Central memory CD8-positive, alpha-beta T cell (primary cell): Measurements from ENCODE around the gene PTPRO.

Experiments
- ATAC-seq: fragments of 150-1000 bp; cut with Tn5 transposase; replicated peaks from 2 replicates; pipeline ENCODE4 v1.10.0; 2022; ENCODE audit warnings: mild to moderate bottlenecking, moderate FRiP score, moderate number of reproducible peaks; ENCODE audit not compliant: poor library complexity, severe bottlenecking; ENCODE audit errors: extremely low read depth
- DNase-seq, 2 donors: peaks; one replicate each; pipeline ENCODE4 v3.0.0; 2021; ENCODE audit warnings: low spot score in 2 of 2
- H3K27ac Mint-ChIP-seq: one replicate; pipeline ENCODE4 v1.8.0; 2022; ENCODE audit warnings: low read depth, mild to moderate bottlenecking, moderate library complexity, mixed read lengths
- H3K27me3 Mint-ChIP-seq: one replicate; pipeline ENCODE4 v1.8.0; 2022; ENCODE audit warnings: mixed read lengths
- H3K36me3 Mint-ChIP-seq: one replicate; pipeline ENCODE4 v1.8.0; 2022; ENCODE audit warnings: mild to moderate bottlenecking, moderate library complexity, mixed read lengths; ENCODE audit not compliant: insufficient read depth
- H3K4me1 Mint-ChIP-seq: one replicate; pipeline ENCODE4 v1.8.0; 2022; ENCODE audit warnings: mixed read lengths
- H3K4me3 Mint-ChIP-seq: one replicate; pipeline ENCODE4 v1.8.0; 2022; ENCODE audit warnings: mild to moderate bottlenecking, moderate library complexity, mixed read lengths
- H3K9me3 Mint-ChIP-seq: one replicate; pipeline ENCODE4 v1.8.0; 2022; ENCODE audit warnings: mixed read lengths

PTPRO gene

DNA sequence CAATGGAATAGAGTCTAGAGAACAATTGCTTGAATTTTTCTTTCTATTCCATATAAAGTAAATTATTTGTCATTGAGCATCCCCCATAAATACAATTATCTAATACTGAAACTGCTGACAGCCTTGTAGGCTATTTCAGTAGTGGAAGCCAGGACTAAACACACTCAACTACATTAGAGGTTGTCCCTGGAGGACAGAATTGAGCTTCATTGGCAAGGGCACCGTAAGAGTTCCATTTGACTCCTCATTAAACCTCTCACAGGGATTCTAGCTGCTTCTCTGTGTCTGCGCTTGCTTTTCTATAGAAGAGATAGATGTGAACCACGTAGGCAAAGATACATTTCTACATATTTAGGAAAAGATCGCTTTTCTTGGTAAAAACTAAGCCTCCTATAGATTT, 3.5 kb upstream of the PTPRO start:
- Mint-ChIP-seq H3K27ac (no peak overlapping the region), H3K9me3 (no peaks in the 10 kb centered on the region), H3K36me3 (no peaks in the 10 kb centered on the region), H3K4me1 (no peaks in the 10 kb centered on the region), H3K4me3 (no peak overlapping the region), H3K27me3 (peaks cover 33% of the 10 kb centered on the region)
- DNase-seq (no peak), ATAC-seq (no peak)

DNA sequence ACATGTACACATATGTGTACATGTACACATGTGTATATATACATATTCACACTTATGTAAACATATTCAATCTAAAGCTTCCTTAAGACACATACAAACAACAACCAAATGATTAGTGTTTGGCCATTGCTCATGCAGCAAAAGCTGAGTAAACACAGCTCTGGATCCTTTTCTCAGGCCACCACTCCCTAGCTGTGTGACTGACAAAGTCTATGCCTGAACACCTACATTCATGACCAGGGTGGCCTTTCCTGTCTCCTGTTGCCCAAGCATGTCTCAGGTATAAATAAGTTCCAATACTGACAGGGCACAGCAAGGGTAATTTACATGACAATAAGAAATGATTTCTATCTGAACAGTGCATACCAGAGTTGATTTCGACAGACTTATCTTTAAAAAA, 1.4 kb upstream of the PTPRO start:
- Mint-ChIP-seq H3K4me3 (no peak overlapping the region), H3K27ac (no peak overlapping the region), H3K36me3 (no peaks in the 10 kb centered on the region), H3K4me1 (no peaks in the 10 kb centered on the region), H3K9me3 (no peaks in the 10 kb centered on the region), H3K27me3 (peaks cover 49% of the 10 kb centered on the region)
- ATAC-seq: no peak
- no peak for DNase-seq

DNA sequence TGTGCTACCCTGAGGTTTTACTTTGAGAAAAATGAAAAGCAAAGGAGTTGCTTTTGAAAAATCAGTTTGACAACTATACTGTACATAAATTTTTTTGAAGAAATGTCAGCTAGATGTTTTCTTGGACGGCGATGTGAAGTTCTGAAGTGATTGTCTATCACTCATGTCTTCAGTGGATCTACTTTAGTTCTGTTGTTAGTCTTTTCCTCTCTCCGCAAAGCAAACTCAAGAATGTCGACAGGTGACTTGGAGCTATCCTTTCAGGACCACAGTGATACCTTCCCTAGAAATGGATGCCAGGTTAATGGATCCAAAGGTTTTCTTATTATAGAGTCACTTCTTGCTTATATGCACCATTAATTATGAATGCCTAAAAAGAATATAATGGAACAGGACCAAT, 1.2 kb downstream of the PTPRO start:
- no peak for ATAC-seq
- Mint-ChIP-seq H3K27me3 (peaks cover 71% of the 10 kb centered on the region), H3K9me3 (no peaks in the 10 kb centered on the region), H3K4me1 (no peaks in the 10 kb centered on the region), H3K27ac (no peak overlapping the region), H3K4me3 (no peak overlapping the region), H3K36me3 (no peaks in the 10 kb centered on the region)
- DNase-seq: no peak

DNA sequence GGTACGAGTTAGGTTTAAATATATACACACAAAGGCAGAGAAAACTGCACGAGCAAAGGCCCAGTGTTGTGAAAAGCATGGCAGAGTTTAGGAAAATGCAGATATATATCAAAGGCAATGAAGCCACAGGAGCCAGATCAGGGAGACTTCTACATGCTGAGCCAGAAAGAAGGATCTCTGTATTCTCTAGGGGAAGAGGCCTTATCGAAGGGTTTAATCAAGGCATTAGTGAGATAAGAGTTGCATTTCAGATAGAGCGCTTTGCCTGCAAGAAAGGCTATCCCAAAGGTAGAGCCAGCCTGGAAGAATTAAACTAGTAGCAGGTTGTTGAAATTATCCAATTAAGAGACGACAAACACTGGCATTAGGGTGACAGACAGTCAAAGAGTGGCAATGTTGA, 7.6 kb downstream of the PTPRO start:
- H3K27me3 Mint-ChIP-seq: peaks cover 55% of the 10 kb centered on the region
- H3K36me3 Mint-ChIP-seq: no peaks in the 10 kb centered on the region
- no peaks in the 10 kb centered on the region for H3K9me3 Mint-ChIP-seq
- ATAC-seq (no peak), DNase-seq (no peak)
- H3K4me1 Mint-ChIP-seq: no peaks in the 10 kb centered on the region
- no peak overlapping the region for H3K4me3 Mint-ChIP-seq
- no peak overlapping the region for H3K27ac Mint-ChIP-seq

DNA sequence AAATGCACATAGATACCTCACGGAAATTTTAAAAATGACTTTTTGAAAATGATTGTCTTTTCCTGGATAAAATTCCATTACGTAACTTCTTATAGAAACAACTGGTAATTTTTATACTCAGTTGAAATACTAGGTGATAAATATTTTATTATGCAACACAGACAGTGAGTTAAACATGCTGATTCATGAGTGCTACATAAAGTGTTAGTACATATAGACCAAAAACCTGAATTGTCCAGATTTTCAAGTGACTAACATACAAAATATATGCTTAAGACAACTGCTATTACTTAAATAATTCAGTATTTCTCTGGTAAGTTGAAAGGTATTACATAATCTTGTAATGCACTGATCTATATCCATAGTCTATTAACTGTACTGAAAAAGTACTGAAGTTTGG, 11.9 kb downstream of the PTPRO start:
- no peaks in the 10 kb centered on the region for H3K9me3 Mint-ChIP-seq
- H3K4me1 Mint-ChIP-seq: no peaks in the 10 kb centered on the region
- no peak overlapping the region for H3K27ac Mint-ChIP-seq
- ATAC-seq (no peak), DNase-seq (no peak)
- H3K4me3 Mint-ChIP-seq: no peak overlapping the region
- H3K27me3 Mint-ChIP-seq: peaks cover 30% of the 10 kb centered on the region
- H3K36me3 Mint-ChIP-seq: no peaks in the 10 kb centered on the region

DNA sequence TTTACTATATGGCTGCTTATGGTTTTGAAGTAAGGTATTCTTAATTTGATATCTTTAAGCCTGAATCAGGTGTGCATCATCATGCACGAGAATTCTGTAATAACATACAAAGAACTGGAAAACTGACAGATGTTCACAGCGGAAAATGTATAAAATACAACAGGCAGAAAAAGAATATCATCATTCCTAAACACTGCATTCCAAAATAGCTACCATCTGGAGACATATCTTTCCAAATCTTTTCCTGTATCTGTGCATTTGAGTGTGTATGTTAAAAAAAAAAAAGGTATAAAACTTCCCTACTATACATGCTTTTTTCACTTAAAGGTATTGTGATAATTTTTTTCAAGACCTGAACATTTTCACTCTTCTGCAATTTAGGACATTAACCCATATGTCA, 13.7 kb downstream of the PTPRO start:
- H3K27me3 Mint-ChIP-seq: peaks cover 33% of the 10 kb centered on the region
- ATAC-seq: no peak
- H3K27ac Mint-ChIP-seq: no peak overlapping the region
- no peaks in the 10 kb centered on the region for H3K9me3 Mint-ChIP-seq
- no peak overlapping the region for H3K4me3 Mint-ChIP-seq
- H3K4me1 Mint-ChIP-seq: no peaks in the 10 kb centered on the region
- no peak for DNase-seq
- no peaks in the 10 kb centered on the region for H3K36me3 Mint-ChIP-seq

DNA sequence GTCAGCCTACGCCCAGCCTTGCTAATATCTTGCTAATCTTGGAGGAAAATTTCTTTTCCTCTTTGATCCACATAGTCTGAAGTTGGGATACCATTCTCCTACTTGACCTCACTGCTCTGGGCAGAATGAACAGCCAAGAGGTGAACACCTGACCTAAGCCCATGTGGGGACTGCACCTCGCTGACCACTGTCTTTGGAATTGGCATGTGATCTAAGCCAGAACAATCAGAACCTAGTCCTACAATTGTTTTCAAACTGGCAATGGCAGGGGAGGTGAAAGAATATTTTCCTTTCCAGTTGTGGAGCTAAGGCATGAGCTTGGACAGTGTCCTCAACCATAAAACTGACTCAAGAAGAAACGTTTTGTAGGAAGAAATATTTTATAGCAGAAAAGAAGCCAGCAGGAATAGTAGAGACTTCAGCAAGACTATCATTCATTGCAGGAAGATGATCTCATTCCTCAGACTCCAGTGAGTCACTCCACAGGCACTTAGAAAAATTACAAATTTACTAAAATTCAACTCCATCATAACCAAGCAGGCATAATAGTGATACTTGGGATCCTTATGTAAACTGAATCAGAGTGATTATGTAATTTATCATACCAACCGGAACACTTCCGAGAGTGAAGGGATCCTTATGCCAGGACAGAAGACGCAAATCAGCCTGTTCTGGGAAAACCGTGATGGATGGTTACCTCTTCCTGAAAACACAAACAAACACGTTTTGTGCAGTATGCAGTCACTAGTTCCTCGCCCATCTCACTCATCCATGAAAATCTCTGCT, 14.7 kb downstream of the PTPRO start:
- DNase-seq: no peak
- no peak for ATAC-seq
- no peaks in the 10 kb centered on the region for H3K4me1 Mint-ChIP-seq

DNA sequence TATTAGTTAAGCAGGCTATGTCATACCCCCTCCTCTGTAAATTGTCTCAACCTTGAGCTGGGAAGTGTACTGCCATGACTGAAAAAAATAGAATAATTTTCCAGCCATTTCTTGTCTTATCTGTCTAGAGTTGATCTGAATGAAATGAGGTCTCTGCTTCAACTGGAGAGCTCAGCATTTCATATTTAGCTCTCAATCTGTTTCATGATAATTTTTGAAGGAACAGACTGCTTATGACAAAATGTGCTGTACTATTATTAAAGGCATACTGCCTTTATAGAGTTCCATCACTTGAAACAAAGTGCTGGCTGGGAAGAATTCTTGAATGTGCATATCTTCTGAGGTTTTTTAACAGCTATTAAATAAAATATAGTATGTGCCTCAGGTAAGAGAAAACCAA, 19.1 kb downstream of the PTPRO start:
- Mint-ChIP-seq H3K27me3 (peaks cover 31% of the 10 kb centered on the region), H3K9me3 (no peaks in the 10 kb centered on the region), H3K4me1 (no peaks in the 10 kb centered on the region), H3K4me3 (no peak overlapping the region), H3K27ac (no peak overlapping the region), H3K36me3 (no peaks in the 10 kb centered on the region)
- DNase-seq (no peak), ATAC-seq (no peak)

More for the DNA sequence above, 14.7 kb downstream of the PTPRO start:
- Mint-ChIP-seq H3K4me3 (no peak overlapping the region), H3K27me3 (peaks cover 33% of the 10 kb centered on the region), H3K27ac (no peak overlapping the region), H3K9me3 (no peaks in the 10 kb centered on the region), H3K36me3 (no peaks in the 10 kb centered on the region)

DNA sequence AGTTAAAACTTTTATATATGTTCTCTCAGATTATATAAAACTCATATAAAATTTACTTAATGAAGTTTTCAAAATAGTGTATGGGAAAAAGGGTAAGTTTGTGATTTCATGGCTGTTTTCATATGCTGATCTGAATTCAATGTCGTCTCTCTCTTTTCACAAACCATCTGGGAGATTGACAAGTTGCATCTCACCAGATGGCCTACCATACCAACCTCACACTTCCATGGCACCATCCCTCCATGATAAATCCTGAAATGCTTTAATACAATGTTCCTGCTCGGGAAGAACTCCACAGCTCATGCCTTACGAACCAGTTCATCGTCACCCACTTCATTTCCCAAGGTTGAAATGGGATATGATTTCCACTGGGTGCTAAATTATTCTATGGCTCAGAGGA, 22.3 kb downstream of the PTPRO start:
- Mint-ChIP-seq H3K27me3 (peaks cover 36% of the 10 kb centered on the region), H3K4me3 (no peak overlapping the region), H3K27ac (no peak overlapping the region), H3K9me3 (no peaks in the 10 kb centered on the region), H3K36me3 (no peaks in the 10 kb centered on the region), H3K4me1 (no peaks in the 10 kb centered on the region)
- no peak for DNase-seq
- no peak for ATAC-seq

DNA sequence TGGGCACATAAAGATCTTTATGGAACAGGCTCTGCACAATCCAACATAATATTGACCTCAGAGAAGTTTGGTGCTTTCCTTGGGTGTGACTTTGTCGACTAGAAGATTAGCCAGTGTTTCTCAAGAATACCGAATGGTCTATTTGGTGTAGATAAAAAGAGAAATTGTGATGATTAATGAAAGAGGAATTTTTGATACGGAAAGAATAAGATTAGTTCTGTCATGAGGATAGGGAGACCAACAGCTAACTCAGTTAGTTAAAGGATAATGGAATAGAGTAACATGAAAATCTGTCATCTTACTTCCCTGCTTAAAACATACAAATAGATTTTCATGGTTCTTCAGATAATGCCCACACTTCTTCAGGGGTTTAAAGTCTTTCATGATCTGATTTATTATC, 24.2 kb downstream of the PTPRO start:
- DNase-seq (no peak), ATAC-seq (no peak)
- H3K27ac Mint-ChIP-seq: no peak overlapping the region
- H3K4me1 Mint-ChIP-seq: no peaks in the 10 kb centered on the region
- peaks cover 26% of the 10 kb centered on the region for H3K27me3 Mint-ChIP-seq
- H3K4me3 Mint-ChIP-seq: no peak overlapping the region
- H3K9me3 Mint-ChIP-seq: no peaks in the 10 kb centered on the region
- H3K36me3 Mint-ChIP-seq: no peaks in the 10 kb centered on the region

DNA sequence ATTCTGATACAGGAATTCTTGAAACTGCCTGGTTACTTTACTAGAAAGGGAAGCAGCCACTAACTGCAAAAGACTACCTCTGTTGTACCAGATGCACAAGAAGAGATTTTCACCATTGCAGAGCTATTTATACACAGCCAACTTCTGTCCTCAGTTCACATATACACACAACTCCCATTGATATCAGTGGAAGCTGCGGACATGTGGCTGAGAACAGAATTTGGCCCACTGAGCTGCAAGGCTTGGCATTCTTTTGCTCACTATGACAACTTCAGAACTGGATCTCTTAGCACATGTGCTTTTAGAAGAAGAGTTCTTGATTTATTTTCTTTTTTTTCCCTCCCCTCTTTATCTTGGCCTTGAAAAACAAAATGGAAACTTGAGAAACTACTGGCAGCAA, 28.3 kb downstream of the PTPRO start:
- no peaks in the 10 kb centered on the region for H3K4me1 Mint-ChIP-seq
- H3K36me3 Mint-ChIP-seq: no peaks in the 10 kb centered on the region
- no peak for ATAC-seq
- no peak overlapping the region for H3K4me3 Mint-ChIP-seq
- no peaks in the 10 kb centered on the region for H3K9me3 Mint-ChIP-seq
- H3K27ac Mint-ChIP-seq: no peak overlapping the region
- H3K27me3 Mint-ChIP-seq: peaks cover 26% of the 10 kb centered on the region
- no peak for DNase-seq

DNA sequence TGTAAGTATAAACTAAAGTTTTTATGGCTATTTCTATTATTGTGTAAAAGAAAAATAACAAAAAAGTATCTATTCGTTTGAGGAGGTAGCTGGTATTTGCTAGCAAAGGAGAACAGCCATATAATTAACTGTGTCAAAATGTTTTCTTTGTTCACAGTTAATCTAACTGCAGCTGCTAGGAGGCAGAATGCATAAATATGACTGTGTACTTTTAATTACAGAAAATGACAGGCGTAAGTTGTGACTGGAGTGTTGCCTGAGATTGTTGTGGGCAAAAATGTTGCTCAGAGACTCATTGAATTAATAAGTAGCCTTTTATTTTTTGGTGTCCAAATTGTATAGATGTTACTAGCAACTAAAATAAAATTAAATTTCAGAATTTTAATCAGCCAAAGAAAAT, 33.5 kb downstream of the PTPRO start:
- Mint-ChIP-seq H3K4me1 (no peaks in the 10 kb centered on the region), H3K36me3 (no peaks in the 10 kb centered on the region), H3K27ac (no peak overlapping the region), H3K4me3 (no peak overlapping the region), H3K9me3 (no peaks in the 10 kb centered on the region), H3K27me3 (no peaks in the 10 kb centered on the region)
- DNase-seq (no peak), ATAC-seq (no peak)

DNA sequence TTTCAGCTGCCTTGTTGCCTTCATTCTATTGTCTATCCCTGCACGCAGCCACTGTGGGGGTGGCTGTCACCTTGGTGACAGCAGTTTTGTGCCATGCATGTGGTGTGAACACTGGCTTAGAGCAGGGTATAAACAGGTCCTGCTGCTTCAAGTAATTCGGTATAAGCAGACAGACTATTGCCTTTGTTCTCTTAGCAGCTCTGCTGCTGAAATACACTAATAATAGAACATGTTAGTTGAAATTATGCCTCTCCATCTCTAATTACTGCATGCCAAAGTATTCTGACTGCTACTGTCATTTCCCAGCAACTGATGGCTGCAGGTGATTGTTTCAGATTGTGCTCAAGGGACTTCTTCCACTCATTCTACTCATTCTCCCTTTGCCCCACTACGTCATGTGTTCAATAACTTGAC, 34.6 kb downstream of the PTPRO start:
- Mint-ChIP-seq H3K4me3 (no peak overlapping the region), H3K9me3 (no peaks in the 10 kb centered on the region), H3K27ac (no peak overlapping the region), H3K27me3 (no peaks in the 10 kb centered on the region), H3K36me3 (no peaks in the 10 kb centered on the region), H3K4me1 (no peaks in the 10 kb centered on the region)
- DNase-seq (no peak), ATAC-seq (no peak)
